Stimulated activated CD4-positive, alpha-beta T cell treated with anti-CD3 and anti-CD28 coated beads, Interleukin-15, amount 100 ng/mL, for 1 hour (primary cell): ENCODE data around the gene KDM2A.
A peak's percentile ranks its signal among the peaks of the same experiment; 100 is the strongest.
"Not testable (repeated sequence)": the region's sequence is repeated elsewhere in the genome, so short reads cannot be mapped to it uniquely, and the experiment has no call there.

Source experiments
- DNase-seq, 2 donors: peaks; one replicate each; pipeline ENCODE4 v3.0.0-alpha.2; 2020; ENCODE audit warnings: low read depth in 1 of 2, low spot score in 1 of 2

Gene KDM2A

DNA sequence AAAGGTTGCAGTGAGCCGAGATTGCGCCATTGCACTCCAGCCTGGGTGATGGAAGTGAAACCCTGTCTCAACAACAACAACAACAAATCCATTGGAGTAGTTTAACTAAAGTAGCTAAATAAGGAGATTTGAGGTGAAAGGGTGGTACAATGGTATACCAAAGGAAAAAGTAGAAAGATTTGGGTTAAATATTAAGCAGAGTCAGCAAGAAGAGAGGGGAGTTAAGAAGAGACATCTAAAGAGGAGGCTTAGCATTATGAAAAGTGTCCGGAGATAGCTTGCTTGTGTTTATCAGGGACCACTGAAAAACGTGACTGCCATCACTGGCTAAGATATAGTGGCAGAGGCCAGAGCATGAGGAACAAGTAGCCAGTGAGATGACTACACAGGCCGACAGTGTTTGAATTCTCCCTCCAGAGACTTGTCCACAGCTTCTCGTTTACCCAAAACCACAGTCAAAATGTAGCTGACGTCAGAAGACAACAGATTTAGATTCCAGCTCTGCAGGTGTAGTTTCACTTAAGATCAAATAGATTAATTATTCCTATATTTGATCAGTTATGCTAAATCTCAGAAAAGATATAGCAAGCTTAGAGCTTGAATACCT, 114.6 kb downstream of the KDM2A start:
- DNase-seq, result no peak

DNA sequence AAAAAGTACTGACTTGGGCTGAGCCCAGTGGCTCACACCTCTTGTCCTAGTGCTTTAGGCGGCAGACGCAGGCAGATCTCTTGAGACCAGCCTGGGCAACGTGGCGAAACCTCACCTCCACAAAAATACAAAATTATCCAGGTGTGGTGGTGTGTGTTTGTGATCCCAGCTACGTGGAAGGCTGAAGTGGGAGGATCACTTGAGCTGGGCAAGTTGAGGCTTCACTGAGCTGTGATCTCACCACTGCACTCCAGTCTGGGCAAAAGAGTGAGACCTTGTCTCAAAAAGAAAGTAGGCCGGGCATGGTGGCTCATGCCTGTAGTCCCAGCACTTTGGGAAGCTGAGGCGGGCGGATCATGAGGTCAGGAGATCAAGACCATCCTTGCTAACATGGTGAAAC, 115.5 kb downstream of the KDM2A start:
- not testable (repeated sequence) for DNase-seq

DNA sequence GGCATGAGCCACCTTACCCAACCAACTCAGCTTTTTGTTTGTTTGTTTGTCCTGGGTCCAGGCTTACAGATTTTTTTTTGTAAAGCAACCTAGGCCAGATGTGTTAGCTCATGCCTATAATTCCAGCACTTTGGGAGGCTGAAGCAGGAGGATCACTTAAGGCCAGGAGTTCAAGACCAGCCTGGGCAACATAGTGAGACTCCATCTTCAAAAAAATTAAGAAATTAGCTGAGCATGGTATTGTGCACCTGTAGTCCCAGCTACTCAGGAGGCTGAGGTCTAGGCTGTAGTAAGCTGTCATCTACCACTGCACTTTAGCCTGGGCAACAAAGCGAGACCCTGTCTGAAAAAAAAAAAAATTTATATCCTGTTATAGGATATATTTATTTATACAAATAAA, 118.5 kb downstream of the KDM2A start:
- no peak for DNase-seq

DNA sequence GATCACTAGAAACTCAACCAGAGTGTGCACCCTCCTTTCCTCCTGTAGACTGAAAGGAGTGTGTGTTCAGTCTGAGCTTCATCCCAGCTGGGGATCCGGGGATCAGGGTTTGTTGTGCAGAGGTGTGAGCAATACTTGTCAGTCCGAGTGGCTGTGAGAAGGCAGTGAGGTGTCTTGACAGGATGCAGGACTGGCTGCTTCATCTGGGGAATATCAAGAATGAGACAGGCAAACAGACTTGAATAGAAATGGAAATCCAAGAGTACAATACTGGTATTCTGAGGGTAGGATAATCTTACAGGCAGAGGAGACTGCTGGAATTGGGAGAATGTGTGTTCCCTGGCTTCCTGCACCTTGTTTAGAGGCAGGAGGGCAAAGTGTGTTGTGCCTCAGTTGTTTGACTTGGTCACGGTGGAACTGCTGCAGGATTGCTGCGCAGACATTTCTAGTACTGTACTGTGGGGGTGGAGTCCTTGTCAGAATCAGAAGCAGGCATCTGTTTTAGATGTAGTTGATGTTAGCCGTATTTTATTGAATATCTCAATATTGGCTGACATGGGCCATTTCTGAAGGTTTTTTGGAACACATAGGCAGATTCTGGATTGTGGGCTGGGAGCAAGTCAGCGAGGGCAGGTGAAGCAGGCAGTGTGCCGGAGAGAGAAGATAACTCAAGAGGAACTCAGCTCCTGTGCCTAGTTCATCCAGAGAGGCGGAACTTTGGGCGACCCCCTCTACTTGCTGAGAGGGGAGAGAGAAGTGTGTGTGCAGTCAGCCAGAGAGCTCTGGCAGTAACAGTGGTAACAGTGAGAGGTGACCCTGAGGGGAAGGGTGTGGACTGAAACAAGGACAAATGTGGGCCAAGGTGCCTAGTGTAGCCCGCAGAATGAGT, 120.1 kb downstream of the KDM2A start:
- no peak for DNase-seq

DNA sequence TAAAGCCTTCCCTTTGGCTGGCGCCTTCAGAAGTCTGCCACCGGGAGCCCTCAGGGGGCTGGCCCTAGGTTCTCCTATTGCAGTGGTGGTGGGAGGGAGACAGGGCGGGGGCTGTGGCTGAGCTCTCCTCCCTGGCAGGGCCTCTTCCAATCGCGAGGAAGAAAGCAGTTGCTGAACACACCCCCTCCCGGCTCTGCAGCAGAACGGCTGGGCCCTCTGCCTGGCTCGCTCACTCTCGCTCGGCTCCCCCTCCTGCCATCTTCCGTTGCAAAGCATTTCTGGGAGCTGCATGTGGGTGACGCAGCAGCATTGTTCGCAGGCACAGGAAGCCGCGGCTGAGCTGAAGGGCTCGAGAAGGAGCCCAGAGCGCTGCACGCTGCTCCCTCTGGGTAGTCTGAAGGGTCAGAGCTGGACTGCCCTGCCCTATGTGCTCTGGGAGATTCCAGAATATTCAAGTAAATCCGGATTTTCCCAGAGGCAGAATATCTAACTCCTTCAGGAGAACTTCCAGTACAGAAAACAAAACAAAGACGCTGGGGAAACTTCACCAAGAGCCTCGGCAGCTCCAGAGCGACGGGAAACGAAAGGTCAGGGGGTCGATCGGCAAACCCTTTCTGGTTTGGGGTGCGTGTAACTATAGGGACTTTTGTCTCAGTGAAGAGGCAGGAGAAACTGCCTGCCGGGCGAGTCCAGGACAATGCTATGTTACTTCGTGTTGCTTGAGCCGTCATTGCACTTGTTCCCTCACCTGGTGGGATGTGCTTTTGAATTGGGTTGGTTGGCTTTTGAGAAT, 120.9 kb downstream of the KDM2A start:
- DNase-seq, result peak; percentile 86 to 91

DNA sequence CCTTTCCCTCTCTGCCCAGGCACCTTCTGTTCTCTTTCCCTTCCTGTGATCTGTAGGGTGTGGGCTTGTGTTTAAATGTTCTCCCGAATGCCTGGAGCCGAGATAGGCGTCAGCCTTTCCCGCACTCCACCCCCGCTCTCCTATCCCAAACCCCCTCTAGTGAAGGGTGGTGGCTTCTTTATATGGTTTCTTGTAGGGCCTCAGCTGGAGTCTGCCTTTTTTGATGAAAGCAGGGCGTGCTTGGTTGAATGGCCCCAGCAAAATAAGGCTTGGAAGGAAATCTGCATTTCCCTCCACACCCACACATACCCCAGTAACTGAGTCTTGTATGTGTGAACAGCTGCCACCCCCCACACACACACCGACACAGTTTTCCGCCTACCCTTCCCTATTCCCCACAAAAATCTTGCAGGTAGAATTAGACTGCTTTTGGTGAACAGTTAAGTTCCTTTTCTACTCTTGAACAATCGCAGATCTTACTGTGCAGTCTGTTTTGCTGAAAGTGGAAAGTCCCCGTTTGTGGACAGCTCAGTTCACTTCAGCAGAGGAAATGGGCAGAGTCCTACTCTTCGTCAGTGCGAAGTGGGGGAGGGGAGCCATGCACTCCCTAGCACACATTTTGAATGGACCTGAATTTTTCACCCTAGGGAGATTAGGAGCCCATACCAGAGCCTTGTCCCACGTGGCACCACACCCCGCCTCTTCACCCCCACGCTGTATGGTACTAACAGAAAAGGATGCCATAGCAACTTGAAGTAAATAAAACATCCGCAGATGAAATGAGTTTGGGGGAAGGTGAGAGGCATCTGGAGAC, 121.7 kb downstream of the KDM2A start:
- peak; percentile 54 to 56 for DNase-seq

DNA sequence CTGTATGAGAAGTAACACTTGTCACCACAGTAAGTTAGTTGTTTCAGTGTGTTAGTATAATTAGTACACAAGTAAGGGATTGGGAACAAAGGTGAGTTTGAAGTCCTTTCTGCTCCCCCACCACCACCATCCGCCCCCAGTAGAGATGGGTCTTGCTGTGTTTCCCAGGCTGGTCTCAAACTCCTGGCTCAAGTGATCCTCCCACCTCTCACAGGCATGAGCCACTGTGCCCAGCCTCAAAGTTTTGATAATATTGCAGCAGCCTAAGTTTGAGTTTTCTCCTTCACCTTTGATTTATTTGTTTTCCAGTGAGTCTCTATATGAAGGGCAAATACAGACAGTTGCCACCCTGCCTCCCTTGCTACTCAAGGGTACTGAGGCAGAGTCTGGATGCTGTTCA, 123.5 kb downstream of the KDM2A start:
- DNase-seq, result no peak

DNA sequence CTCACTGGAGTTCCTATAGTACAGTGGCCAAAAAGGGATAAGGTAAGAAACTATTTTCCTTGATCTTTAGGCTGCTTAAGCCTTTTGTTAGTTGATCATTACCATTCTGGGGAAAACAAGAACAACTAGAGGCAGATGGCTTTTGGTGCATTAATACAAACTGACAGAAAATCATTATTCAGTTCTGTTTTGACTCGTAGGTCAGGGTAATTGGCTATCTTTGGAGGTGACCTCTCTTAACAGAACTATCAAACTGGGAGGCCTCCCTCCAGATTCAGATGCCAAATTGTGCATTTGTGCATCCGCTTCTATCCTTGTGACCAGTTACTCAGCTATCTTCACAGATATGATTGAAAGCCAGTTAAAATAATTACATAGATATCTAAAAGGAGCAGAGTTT, 124.0 kb downstream of the KDM2A start:
- no peak for DNase-seq

DNA sequence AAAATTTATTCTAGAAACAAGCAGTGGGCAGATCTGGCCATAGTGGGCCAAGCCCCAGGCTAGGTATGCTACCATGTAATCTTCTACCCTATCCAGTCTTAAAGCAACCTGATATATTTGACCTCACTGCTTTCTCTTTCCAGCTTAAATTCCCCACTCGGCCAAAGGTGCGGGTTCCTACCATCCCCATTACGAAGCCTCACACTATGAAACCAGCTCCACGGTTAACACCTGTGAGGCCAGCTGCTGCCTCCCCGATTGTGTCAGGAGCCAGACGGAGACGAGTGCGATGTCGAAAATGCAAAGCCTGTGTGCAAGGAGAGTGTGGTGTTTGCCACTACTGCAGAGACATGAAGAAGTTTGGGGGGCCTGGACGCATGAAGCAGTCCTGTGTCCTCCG, 126.0 kb downstream of the KDM2A start:
- no peak for DNase-seq

DNA sequence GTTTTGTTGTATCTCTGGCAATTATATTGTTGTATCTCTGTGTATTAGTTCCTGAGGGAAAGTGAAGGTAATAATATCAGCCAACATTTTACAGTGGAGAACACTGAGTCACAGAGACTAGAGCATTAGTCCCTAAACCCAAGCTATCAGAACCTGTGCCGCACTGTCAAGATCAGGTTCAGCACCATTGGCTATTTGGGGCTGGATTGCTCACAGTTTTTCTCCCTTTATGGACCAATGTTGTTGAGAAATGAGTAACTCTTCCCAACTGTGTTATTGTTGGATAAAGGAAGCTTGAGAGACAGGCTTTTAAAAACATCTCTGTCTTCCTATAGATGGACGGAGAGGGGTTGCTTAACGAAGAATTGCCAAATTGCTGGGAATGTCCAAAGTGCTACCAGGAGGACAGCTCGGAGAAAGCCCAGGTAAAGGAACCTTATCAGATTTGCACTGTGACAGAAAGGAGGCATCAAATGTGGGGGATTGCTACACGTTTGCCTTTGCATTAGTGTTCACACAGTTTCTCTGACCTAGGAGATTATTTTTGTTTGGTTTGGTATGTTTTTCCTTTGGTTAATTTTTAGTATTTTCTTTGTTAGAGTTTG, 129.0 kb downstream of the KDM2A start:
- DNase-seq, result no peak

DNA sequence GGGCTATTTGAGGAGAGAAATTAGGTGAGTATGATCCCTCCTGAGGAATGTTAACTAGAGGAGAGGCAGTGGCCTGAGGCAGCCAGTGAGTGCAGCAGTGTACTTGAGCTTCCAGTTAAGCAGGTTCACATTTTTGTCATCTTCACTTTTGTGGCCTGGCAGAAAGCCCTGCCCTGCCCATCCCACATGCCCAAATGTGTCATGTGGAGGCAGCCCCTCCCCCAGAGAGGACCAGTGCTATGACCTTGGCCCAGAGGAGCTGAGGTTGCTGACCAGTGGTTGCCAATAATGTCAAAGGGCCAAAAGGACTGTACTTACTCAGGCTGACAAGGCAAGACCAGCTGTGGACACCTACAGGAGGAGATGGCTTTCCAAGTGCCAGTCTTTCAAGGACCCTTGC, 129.6 kb downstream of the KDM2A start:
- DNase-seq, result no peak

DNA sequence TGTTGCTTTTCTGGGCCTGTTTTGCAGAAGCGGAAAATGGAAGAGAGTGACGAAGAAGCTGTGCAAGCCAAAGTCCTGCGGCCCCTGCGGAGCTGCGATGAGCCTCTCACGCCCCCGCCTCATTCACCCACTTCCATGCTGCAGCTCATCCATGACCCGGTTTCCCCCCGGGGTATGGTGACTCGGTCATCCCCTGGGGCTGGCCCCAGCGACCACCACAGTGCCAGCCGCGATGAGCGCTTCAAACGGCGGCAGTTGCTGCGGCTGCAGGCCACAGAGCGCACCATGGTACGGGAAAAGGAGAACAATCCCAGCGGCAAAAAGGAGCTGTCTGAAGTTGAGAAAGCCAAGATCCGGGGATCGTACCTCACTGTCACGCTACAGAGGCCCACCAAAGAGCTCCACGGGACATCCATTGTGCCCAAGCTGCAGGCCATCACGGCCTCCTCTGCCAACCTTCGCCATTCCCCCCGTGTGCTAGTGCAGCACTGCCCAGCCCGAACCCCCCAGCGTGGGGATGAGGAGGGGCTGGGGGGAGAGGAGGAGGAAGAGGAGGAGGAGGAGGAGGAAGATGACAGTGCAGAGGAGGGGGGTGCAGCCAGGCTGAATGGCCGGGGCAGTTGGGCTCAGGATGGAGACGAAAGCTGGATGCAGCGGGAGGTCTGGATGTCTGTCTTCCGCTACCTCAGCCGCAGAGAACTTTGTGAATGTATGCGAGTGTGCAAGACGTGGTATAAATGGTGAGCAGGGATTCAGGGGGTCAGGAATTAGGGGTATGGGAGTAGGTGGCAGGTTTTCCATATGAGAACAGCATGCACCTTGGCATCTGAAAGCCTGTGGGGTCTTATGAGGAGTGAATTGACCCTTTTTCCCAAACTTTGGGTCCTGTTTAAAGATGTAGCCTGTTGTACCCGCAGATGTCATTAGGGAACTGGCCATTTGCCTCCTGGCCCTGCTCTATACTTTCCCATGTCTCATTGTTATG, 131.3 kb downstream of the KDM2A start:
- DNase-seq, result no peak

DNA sequence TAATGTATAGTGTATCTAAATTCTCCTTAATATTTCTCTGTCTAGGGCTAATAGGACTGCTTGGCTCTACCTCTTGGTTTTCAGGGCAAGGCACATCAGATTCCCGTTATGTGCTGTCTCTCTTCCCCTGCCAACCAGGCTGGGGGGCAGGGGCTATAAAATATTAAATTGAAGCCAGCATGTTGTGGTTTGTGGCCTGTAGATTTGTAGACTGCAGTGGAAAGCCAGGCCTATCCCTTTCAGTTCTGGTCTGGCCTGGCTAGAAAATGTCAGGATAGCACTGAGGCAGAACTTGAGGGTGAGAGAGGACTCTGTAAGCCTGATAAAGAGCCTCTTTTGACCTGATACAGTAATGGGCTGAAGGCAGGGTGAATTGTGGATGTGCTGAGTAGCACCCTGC, 132.8 kb downstream of the KDM2A start:
- no peak for DNase-seq

DNA sequence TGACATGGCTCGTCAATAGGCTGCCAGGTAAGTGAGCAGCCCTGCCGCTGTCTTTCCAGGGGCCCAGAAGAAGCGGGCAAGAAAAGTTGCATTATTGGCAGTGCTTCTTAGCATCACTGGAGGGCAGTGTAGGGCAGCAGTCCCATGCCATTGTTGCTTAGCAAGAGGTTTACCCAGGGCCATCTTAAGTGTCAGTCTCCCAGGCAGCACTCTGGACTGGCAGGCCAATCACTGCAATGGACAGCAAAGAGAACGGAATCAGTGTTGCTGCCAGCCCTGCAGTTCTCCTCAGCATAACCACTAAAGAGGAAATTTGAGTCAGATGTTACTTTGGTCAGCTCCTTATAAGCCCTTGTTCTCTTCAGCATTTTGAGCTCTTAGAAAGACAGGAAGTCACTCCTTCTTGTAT, 133.8 kb downstream of the KDM2A start:
- DNase-seq, result no peak

DNA sequence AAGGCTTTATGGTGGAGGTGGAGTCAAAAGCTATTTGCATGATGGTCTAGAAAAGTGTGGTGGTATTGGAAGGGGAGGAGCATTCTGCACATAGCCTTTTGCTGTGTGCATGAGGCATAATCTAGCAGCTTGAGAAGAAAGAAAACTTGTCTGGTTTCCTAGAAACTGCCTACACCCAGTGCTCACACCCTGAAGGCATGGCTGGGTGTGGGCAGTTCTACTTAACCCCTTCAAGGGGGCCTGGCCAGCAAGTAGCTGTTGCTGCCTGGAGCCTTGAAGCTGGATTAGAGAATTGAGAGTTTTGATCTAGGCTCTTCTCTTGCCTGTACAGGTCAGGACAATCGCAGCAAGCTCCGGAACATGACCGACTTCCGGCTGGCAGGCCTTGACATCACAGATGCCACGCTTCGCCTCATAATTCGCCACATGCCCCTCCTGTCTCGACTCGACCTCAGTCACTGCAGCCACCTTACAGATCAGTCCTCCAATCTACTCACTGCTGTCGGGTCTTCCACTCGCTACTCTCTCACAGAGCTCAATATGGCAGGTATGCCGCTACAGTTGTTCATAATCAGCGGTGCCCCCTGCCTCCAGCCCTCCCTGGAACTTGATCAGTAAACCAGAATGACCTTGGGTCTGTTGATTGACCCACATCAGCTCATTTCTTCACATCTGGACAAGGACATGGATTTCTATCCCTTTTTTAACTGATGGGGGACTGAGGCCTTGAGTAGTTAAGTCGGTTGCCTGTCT, 135.0 kb downstream of the KDM2A start:
- no peak for DNase-seq

DNA sequence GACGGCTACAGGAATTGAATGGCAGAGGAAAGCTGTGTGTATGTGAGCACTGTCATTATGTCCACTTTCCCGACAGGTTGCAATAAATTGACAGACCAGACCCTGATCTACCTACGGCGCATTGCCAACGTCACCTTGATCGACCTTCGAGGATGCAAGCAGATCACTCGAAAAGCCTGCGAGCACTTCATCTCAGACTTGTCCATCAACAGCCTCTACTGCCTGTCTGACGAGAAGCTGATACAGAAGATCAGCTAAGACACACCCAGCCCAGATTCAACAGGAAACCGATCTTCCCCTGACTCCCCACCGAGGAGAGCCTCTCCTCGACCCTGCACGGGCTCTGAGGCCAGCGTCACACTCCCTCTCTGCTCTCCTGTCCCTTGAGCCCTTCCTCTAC, 135.7 kb downstream of the KDM2A start:
- no peak for DNase-seq

DNA sequence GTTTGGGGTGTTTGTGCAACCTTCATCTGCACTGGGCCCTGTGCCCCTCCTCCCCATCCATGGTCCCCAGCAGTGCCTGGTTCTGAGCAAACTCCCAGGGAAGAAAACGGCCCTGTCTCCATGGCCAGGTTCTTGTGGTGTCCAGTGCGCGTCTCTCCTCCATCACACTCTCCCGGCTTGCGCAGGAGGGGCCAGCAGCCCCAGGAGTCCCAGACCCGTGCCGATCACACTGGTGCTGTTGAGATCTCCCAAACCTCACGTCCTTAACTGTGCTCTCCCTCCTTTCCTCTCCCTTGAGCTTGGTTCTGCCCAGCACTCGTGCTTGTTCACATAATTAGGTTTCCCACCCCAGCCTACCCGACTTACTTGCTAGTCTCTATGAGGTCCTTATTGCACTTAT, 136.3 kb downstream of the KDM2A start:
- DNase-seq, result no peak

DNA sequence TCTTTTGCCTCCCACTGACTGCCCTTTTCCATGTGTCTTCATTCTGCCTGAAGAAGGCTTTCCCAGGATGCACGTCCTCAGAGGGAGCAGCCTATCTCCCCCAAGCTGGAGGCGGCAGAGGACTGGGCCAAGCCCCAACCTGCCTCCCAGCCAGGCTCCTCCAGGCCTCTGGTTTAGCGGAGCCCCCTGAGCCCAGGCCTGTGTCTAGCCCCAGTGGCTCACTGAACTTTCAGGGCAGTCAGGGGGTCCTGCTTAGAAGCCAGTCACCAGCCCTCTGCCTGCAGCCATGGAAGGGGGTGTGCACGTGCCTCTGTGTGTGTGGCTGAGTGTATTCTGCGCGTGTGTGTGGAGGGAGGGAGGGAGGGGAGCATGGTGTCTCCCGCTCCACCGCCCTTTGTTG, 136.8 kb downstream of the KDM2A start:
- DNase-seq, result no peak
